Natural killer cell treated with Interleukin-12 subunit alpha and Interleukin-12 subunit beta and Interleukin-15 and Interleukin-18, amount 100 ng/mL, for 72 hours (primary cell): ENCODE results near the gene SPSB2. TPM values are rescaled to one million over a fixed set of nuclear protein-coding genes. Genes with fewer than 3 reads are reported as not detected.
A peak's percentile ranks its signal among the peaks of the same experiment; 100 is the strongest.
"Not testable (repeated sequence)": the region's sequence is repeated elsewhere in the genome, so short reads cannot be mapped to it uniquely, and the experiment has no call there.

Source experiments
- ATAC-seq, 2 donors: fragments of 150-1000 bp; cut with Tn5 transposase in 1 of 2; sonication (Bioruptor Pico), chemical (Tn5 transposase) in 1 of 2; 2 replicates each; pipeline ENCODE4 v1.10.0; 2021
- DNase-seq: peaks from one replicate; pipeline ENCODE4 v3.0.0; 2022; ENCODE audit warnings: low spot score
- H3K27ac Mint-ChIP-seq, 2 donors: 1 replicate in 1 of 2; 2 replicates in 1 of 2; pipeline ENCODE4 v1.8.0; 2022; ENCODE audit warnings: mixed read lengths in 2 of 2, mild to moderate bottlenecking in 1 of 2, moderate library complexity in 1 of 2
- H3K27me3 Mint-ChIP-seq, 2 donors: 1 replicate in 1 of 2; 2 replicates in 1 of 2; pipeline ENCODE4 v1.8.0; 2022; ENCODE audit warnings: mixed read lengths in 2 of 2
- H3K36me3 Mint-ChIP-seq: one replicate; pipeline ENCODE4 v1.8.0; 2022; ENCODE audit warnings: mixed read lengths
- H3K4me1 Mint-ChIP-seq, 2 donors: 1 replicate in 1 of 2; 2 replicates in 1 of 2; pipeline ENCODE4 v1.8.0; 2022; ENCODE audit warnings: low read depth in 2 of 2, mixed read lengths in 2 of 2, mild to moderate bottlenecking in 1 of 2
- H3K4me3 Mint-ChIP-seq: one replicate; pipeline ENCODE4 v1.8.0; 2022; ENCODE audit warnings: mixed read lengths
- H3K9me3 Mint-ChIP-seq: 2 replicates; pipeline ENCODE4 v1.8.0; 2022; ENCODE audit warnings: mixed read lengths
- total RNA-seq, 2 donors: library from RNA; stranded (reverse); gene quantifications; one replicate each; pipeline ENCODE4 v1.2.3, GENCODE V29; 2022

Gene SPSB2
- total RNA-seq, 2 donors from 2014 or later = 6.0 to 6.9 TPM

- H3K27me3 Mint-ChIP-seq = peaks cover 0 to 7% of the 10 kb centered on the region in 2 donors
- ATAC-seq = no peak
- no peak overlapping the region for H3K4me3 Mint-ChIP-seq
- H3K36me3 Mint-ChIP-seq = no peaks in the 10 kb centered on the region
- no peaks in the 10 kb centered on the region for H3K9me3 Mint-ChIP-seq
- H3K4me1 Mint-ChIP-seq = peaks cover 13 to 15% of the 10 kb centered on the region in 2 donors
- DNase-seq = no peak
- no peak overlapping the region for H3K27ac Mint-ChIP-seq
Measured at GRCh38 chr12:6909421-6910145, 36.5 kb upstream of the SPSB2 start.

DNA sequence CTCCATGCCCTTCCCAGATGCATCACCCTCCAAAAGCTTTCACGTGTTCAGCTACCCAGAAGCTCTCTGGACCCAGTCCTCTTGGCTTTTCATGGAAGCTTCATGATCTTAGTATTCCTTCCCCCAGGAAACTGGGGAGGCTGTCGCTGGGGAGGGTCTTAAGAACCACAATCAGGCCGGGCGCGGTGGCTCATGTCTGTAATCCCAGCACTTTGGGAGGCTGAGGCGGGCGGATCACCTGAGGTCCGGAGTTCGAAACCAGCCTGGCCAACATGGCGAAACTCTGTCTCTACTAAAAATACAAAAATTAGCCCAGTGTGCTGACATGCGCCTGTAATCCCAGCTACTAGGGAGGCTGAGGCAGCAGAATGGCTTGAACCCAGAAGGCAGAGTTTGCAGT, 35.0 kb upstream of the SPSB2 start:
- H3K4me3 Mint-ChIP-seq, ATAC-seq, H3K4me1 Mint-ChIP-seq, H3K9me3 Mint-ChIP-seq, H3K36me3 Mint-ChIP-seq, H3K27ac Mint-ChIP-seq, H3K27me3 Mint-ChIP-seq, DNase-seq: not testable (repeated sequence)

DNA sequence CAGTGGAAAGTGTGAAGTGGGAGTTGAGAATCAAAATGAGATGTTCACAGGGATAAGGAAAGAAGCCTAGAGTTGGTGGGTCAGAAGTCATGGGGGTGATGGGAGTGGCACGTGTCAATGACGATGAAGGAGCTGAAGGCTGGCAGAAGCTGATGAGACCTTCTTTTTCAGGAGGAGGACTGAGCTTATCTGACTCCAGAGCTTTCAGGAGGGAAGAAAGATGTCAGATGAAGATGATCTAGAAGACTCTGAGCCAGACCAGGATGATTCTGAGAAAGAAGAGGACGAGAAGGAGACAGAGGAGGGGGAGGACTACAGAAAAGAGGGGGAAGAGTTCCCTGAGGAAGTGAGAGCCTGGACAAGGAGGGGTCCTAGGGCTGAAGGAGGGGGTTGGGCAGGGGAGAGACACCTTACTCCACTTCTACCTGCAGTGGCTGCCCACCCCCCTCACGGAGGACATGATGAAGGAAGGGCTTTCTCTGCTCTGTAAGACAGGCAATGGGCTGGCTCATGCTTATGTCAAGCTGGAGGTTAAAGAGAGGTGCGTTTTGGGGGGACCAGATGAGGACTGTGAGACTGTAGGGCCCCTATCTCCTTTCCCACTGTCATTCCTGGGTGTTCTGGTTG, 32.4 kb upstream of the SPSB2 start:
- ATAC-seq (no peak), DNase-seq (no peak)
- Mint-ChIP-seq H3K4me1 (no peaks in the 10 kb centered on the region), H3K4me3 (no peak overlapping the region), H3K27me3 (no peaks in the 10 kb centered on the region), H3K9me3 (no peaks in the 10 kb centered on the region), H3K36me3 (no peaks in the 10 kb centered on the region), H3K27ac (no peak overlapping the region)

DNA sequence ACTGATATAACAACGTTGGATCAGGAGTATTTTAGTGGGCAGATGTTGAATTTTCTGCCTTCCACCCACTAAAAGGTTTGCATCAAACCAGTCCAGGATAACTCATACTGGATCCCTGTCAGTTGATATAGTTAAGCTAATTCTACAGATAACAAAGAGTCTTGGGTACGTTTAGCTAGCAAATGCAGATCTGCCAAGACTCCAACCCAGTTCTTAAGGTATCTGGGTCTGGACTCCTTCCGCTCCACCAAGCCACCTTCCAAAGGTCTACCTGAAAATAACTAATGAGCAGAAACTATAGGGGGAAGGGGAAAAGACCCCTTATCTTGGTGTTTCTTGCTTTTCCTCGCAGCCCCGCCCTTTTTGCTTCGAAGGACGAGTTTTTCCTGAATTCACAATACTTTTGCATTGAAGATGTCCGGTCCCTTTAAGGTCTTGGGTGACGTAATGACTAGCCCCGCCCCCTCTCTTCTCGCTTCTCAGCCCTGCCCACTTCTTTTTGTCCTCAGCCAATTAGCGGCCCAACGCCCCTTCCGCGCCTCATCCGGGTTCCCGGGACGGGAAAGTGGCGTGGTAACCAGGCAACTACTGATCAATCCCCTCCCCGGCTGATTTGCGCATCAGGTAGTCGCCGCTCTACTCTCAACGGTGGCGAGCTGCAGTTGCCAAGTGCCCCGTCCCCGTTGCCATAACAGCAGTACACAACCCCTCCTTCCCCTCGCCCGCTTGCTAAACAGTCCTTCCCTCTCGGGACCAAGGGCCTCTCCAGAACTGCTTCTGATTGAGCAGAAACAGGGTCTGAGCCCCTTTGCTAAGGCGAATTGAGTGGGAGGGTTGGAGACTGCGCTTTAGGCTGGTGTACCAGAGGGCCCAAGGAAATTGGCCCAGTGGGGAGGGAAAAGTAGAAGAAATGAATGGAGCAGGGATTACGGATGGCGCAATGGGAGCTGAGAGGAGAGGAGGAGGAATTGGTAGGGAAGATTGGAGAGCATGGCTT, 31.5 kb upstream of the SPSB2 start, which contains the start of gene LRRC23:
Gene LRRC23 (plus strand): TSS at position 543 of the 997 bp plus-strand sequence. CDS start 812 bp downstream, outside the sequence.
- Mint-ChIP-seq H3K4me1 (no peaks in the 10 kb centered on the region), H3K36me3 (no peaks in the 10 kb centered on the region), H3K9me3 (no peaks in the 10 kb centered on the region), H3K27ac (no peak within 1 kb of the TSS), H3K27me3 (no peaks in the 10 kb centered on the region), H3K4me3 (no peak within 1 kb of the TSS)
- peak; percentile 97 for DNase-seq
- ATAC-seq = peak; percentile 99

DNA sequence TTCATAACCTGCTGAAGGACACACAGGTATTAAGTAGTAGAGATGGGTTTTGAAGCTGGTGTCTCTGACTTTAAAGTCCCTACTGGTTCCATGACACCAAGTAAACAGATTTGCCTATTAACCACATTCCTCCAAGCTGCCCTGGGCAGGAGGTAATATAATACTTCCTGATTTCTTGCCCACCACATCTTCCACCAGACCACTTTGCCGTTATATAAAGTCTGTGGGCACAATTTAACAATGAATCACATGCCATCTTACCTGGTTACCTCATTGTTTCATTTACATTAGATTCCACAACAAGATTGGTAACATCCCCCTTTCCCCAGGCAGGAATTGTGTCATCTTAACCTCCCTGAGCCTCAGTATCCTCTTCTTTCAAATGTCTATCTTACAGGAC, 30.6 kb upstream of the SPSB2 start:
- Mint-ChIP-seq H3K4me1 (no peaks in the 10 kb centered on the region), H3K4me3 (no peak overlapping the region), H3K9me3 (no peaks in the 10 kb centered on the region), H3K36me3 (no peaks in the 10 kb centered on the region), H3K27ac (no peak overlapping the region), H3K27me3 (no peaks in the 10 kb centered on the region)
- ATAC-seq (no peak), DNase-seq (no peak)

GRCh38 chr12:6902448-6902847, 29.3 kb upstream of the SPSB2 start:
- Mint-ChIP-seq H3K4me1 (no peaks in the 10 kb centered on the region), H3K4me3 (no peak overlapping the region), H3K36me3 (no peaks in the 10 kb centered on the region), H3K27ac (no peak overlapping the region), H3K27me3 (no peaks in the 10 kb centered on the region), H3K9me3 (no peaks in the 10 kb centered on the region)
- ATAC-seq (no peak), DNase-seq (no peak)

- no peaks in the 10 kb centered on the region for H3K36me3 Mint-ChIP-seq
- no peak overlapping the region for H3K4me3 Mint-ChIP-seq
- H3K4me1 Mint-ChIP-seq = no peaks in the 10 kb centered on the region
- no peak for DNase-seq
- no peaks in the 10 kb centered on the region for H3K9me3 Mint-ChIP-seq
- no peaks in the 10 kb centered on the region for H3K27me3 Mint-ChIP-seq
- no peak overlapping the region for H3K27ac Mint-ChIP-seq
- ATAC-seq = no peak
Measured at GRCh38 chr12:6899837-6900519, 26.9 kb upstream of the SPSB2 start.

- ATAC-seq (no peak), DNase-seq (no peak)
- Mint-ChIP-seq H3K27ac (no peak overlapping the region), H3K4me1 (no peaks in the 10 kb centered on the region), H3K9me3 (no peaks in the 10 kb centered on the region), H3K27me3 (no peaks in the 10 kb centered on the region), H3K36me3 (no peaks in the 10 kb centered on the region), H3K4me3 (no peak overlapping the region)
Measured at GRCh38 chr12:6899427-6899826, 26.3 kb upstream of the SPSB2 start.

DNA sequence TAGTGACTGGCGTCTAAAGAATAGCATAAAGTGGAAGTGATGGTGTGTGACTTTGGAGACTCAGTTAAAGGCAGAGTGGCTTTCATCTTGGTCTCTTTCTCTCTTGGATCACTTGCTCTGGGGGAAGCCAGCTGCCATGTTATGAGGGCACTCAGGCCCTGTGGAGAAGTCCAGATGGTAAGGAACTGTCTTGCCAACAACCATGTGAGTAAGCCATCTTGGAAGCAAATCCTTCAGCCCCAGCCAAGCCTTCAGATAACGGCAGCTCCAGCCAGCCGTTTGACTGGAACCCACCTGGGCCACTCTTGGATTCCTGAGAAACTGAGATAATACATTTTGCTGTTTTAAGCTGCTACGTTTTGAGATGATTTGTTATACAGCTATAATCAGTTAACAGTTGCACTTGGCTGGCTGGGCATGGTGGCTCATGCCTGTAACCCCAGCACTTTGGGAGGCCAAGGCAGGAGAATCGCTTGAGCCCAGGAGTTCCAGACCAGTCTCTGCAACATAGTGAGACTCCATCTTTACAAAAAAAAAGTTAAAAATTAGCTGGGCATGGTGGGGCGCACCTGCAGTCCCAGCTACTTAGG, 23.8 kb upstream of the SPSB2 start:
- H3K4me1 Mint-ChIP-seq = no peaks in the 10 kb centered on the region
- H3K36me3 Mint-ChIP-seq = no peaks in the 10 kb centered on the region
- no peak overlapping the region for H3K27ac Mint-ChIP-seq
- no peaks in the 10 kb centered on the region for H3K9me3 Mint-ChIP-seq
- no peak overlapping the region for H3K4me3 Mint-ChIP-seq
- DNase-seq = no peak
- no peak for ATAC-seq
- H3K27me3 Mint-ChIP-seq = no peaks in the 10 kb centered on the region

- Mint-ChIP-seq H3K4me1 (peaks cover 11 to 12% of the 10 kb centered on the region in 2 donors), H3K27me3 (no peaks in the 10 kb centered on the region), H3K4me3 (no peak overlapping the region), H3K36me3 (no peaks in the 10 kb centered on the region), H3K27ac (no peak overlapping the region), H3K9me3 (no peaks in the 10 kb centered on the region)
- ATAC-seq (no peak), DNase-seq (no peak)
Measured at GRCh38 chr12:6894321-6894720, 21.2 kb upstream of the SPSB2 start.

- H3K27me3 Mint-ChIP-seq, ATAC-seq, H3K9me3 Mint-ChIP-seq, H3K36me3 Mint-ChIP-seq: not testable (repeated sequence)
- H3K4me1 Mint-ChIP-seq = peaks cover 11 to 12% of the 10 kb centered on the region in 2 donors
- peak overlapping the region; percentile 94 to 95 for H3K27ac Mint-ChIP-seq
- peak overlapping the region; percentile 87 for H3K4me3 Mint-ChIP-seq
- DNase-seq = peak; percentile 16
Measured at GRCh38 chr12:6892683-6893082, 19.6 kb upstream of the SPSB2 start.

GRCh38 chr12:6891646-6892001, 18.5 kb upstream of the SPSB2 start:
- no peak for DNase-seq
- H3K4me1 Mint-ChIP-seq = peaks cover 11 to 12% of the 10 kb centered on the region in 2 donors
- no peaks in the 10 kb centered on the region for H3K27me3 Mint-ChIP-seq
- no peaks in the 10 kb centered on the region for H3K9me3 Mint-ChIP-seq
- no peaks in the 10 kb centered on the region for H3K36me3 Mint-ChIP-seq
- peak overlapping the region; percentile 87 for H3K4me3 Mint-ChIP-seq
- H3K27ac Mint-ChIP-seq = peak overlapping the region; percentile 94 to 95
- peak in 1 of 2 donors; percentile 1 for ATAC-seq
